ENCODE measurements around the gene PTGIS. TPM values are rescaled to one million over a fixed set of nuclear protein-coding genes. Genes with fewer than 3 reads are reported as not detected.

Gene PTGIS
- total RNA-seq, 2 experiments from 2014 or later: 1.5 to 1.6 TPM

GRCh38 chr20:49513517-49513916, 54.4 kb downstream of the PTGIS start:
- ATAC-seq (no peak), DNase-seq (no peak)
- Mint-ChIP-seq H3K9me3 (no peaks in the 10 kb centered on the region), H3K27ac (no peak overlapping the region), H3K36me3 (ENCODE audit: low read depth) (no peaks in the 10 kb centered on the region), H3K4me3 (no peak overlapping the region), H3K27me3 (peaks cover 19% of the 10 kb centered on the region), H3K4me1 (ENCODE audit: low read depth) (no peaks in the 10 kb centered on the region)
- POLR2A ChIA-PET: no interaction called here
- intact Hi-C loops (cut with micrococcal nuclease): no loop called here
- TF ChIP-seq, protein P1, sequence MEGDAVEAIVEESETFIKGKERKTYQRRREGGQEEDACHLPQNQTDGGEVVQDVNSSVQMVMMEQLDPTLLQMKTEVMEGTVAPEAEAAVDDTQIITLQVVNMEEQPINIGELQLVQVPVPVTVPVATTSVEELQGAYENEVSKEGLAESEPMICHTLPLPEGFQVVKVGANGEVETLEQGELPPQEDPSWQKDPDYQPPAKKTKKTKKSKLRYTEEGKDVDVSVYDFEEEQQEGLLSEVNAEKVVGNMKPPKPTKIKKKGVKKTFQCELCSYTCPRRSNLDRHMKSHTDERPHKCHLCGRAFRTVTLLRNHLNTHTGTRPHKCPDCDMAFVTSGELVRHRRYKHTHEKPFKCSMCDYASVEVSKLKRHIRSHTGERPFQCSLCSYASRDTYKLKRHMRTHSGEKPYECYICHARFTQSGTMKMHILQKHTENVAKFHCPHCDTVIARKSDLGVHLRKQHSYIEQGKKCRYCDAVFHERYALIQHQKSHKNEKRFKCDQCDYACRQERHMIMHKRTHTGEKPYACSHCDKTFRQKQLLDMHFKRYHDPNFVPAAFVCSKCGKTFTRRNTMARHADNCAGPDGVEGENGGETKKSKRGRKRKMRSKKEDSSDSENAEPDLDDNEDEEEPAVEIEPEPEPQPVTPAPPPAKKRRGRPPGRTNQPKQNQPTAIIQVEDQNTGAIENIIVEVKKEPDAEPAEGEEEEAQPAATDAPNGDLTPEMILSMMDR (IDR thresholded peaks at IDR 0.05): no peak
- CTCF ChIA-PET: interaction anchor here (1.2 to 2.0 kb wide), 2 partner anchors 21 to 97 kb away, joined by 4 to 9 read pairs; no protein-coding TSS in a partner anchor

- no peaks in the 10 kb centered on the region for H3K36me3 Mint-ChIP-seq (ENCODE audit: low read depth)
- no peak overlapping the region for H3K4me3 Mint-ChIP-seq
- ATAC-seq (no peak), DNase-seq (no peak)
- TF ChIP-seq, protein P1 (IDR thresholded peaks at IDR 0.05): no peak
- H3K4me1 Mint-ChIP-seq (ENCODE audit: low read depth): no peaks in the 10 kb centered on the region
- intact Hi-C loops (cut with micrococcal nuclease): no loop called here
- H3K27me3 Mint-ChIP-seq: peaks cover 20% of the 10 kb centered on the region
- ChIA-PET POLR2A (no interaction called here), CTCF (interaction anchor here (0.7 to 2.0 kb wide), 3 partner anchors 21 to 179 kb away, joined by 3 to 9 read pairs (median 4); no protein-coding TSS in a partner anchor)
- no peak overlapping the region for H3K27ac Mint-ChIP-seq
- no peaks in the 10 kb centered on the region for H3K9me3 Mint-ChIP-seq
These were observed 54.9 kb downstream of the PTGIS start for GRCh38 chr20:49513009-49513408.

DNA sequence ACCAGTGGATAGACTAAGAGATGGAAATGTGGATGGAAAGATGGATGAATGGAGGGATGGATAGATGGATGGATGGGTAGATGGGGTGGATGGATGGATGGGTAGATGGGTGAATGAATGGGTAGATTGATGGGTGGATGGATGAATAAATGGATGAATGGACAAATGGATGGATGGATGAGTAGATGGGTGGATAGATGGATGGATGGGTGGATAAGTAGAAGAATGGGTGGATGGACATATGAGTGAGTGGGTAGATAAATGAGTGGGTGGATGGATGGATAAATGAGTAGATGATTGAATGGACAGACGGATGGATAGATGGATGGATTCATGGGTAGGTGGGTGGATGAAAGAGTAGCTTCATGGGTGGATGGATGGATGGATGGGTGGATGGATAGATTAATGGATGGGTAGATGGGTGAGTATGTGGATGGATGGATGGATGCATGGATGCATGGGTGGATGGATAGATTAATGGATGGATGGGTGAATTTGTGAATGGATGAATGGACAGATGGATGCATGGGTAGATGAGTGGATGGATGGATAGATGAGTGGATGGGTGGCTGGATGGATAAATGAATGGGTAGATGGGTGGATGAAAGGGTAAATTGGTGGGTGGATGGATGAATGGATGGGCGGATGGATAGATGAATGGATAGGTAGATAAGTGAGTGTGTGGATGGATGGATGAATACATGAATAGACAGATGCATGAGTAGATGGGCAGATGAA, 56.0 kb downstream of the PTGIS start:
- TF ChIP-seq, protein P1 (IDR thresholded peaks at IDR 0.05): no peak
- no peaks in the 10 kb centered on the region for H3K4me1 Mint-ChIP-seq (ENCODE audit: low read depth)
- POLR2A ChIA-PET: no interaction called here
- CTCF ChIA-PET: no interaction called here
- DNase-seq (no peak), ATAC-seq (no peak)
- intact Hi-C loops (cut with micrococcal nuclease): no loop called here
- peaks cover 24% of the 10 kb centered on the region for H3K27me3 Mint-ChIP-seq
- H3K9me3 Mint-ChIP-seq: no peaks in the 10 kb centered on the region
- H3K4me3 Mint-ChIP-seq: no peak overlapping the region
- no peak overlapping the region for H3K27ac Mint-ChIP-seq
- H3K36me3 Mint-ChIP-seq (ENCODE audit: low read depth): no peaks in the 10 kb centered on the region

DNA sequence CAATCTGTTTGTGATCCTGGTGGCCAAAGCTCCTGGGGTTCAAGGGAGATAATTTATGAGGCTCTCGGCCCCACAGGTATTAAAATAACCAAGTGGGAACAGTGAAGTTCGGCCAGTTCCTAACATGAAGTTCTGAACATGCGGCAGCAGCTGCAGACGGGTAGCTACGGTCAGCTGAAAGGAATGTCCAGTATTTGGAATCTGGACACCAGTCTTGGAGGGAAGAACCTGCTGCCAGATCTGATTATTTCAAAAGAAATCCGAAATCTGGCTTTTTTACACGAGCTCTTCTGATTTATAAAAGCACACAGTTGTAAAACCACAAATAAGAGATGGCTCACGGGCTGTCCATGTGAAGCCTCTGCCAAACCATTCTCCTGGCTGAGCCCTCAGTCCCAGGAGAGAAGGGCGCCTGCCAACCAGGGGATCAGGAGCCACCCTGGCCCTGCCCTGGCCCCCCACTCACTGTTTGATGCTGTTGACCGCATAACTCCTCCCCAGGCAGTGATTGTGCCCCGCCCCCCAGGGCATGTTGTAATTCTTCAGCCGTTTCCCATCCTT, 57.3 kb downstream of the PTGIS start:
- intact Hi-C loops (cut with micrococcal nuclease): no loop called here
- H3K36me3 Mint-ChIP-seq (ENCODE audit: low read depth): no peaks in the 10 kb centered on the region
- H3K4me3 Mint-ChIP-seq: no peak overlapping the region
- no peak for ATAC-seq
- no peak overlapping the region for H3K27ac Mint-ChIP-seq
- DNase-seq: no peak
- H3K9me3 Mint-ChIP-seq: no peaks in the 10 kb centered on the region
- no peaks in the 10 kb centered on the region for H3K4me1 Mint-ChIP-seq (ENCODE audit: low read depth)
- TF ChIP-seq, protein P1 (IDR thresholded peaks at IDR 0.05): no peak
- CTCF ChIA-PET: interaction anchor here (1.0 to 6.3 kb wide), 4 partner anchors 8 to 178 kb away, joined by 4 to 48 read pairs (median 5); no protein-coding TSS in a partner anchor
- POLR2A ChIA-PET: no interaction called here
- peaks cover 27% of the 10 kb centered on the region for H3K27me3 Mint-ChIP-seq

Measured in activated CD8-positive, alpha-beta T cell treated with anti-CD3 and anti-CD28 coated beads for 36 hours (primary cell).